IPS-20b (cell line): ENCODE data around the gene MAGEB6.
"Not testable (repeated sequence)": the region's sequence is repeated elsewhere in the genome, so short reads cannot be mapped to it uniquely, and the experiment has no call there.

Experiments used
- H3K27ac ChIP-seq: one replicate; pipeline ENCODE4 v1.5.1; 2013; ENCODE audit warnings: low read length
- H3K27me3 ChIP-seq: 2 replicates; pipeline ENCODE4 v1.6.1; 2013; ENCODE audit warnings: mild to moderate bottlenecking, low read length, inconsistent platforms; ENCODE audit not compliant: insufficient read depth
- H3K36me3 ChIP-seq: 2 replicates; pipeline ENCODE4 v1.6.1; 2013; ENCODE audit warnings: low read depth, mild to moderate bottlenecking, inconsistent platforms, low read length, moderate library complexity; ENCODE audit not compliant: insufficient read depth
- H3K4me1 ChIP-seq: 2 replicates; pipeline ENCODE4 v1.6.1; 2013; ENCODE audit warnings: mild to moderate bottlenecking, control low read depth, inconsistent platforms, low read length, moderate library complexity; ENCODE audit not compliant: insufficient read depth
- H3K4me3 ChIP-seq: 2 replicates; pipeline ENCODE4 v1.5.1; 2013; ENCODE audit warnings: mild to moderate bottlenecking, low read length, inconsistent platforms
- H3K9ac ChIP-seq: 2 replicates; pipeline ENCODE4 v1.6.1; 2013; ENCODE audit warnings: low read depth, mild to moderate bottlenecking, inconsistent platforms, low read length, moderate library complexity
- H3K9me3 ChIP-seq: 2 replicates; pipeline ENCODE4 v1.6.1; 2013; ENCODE audit warnings: mild to moderate bottlenecking, low read depth, low read length, inconsistent platforms; ENCODE audit not compliant: insufficient read depth

MAGEB6 gene, protein sequence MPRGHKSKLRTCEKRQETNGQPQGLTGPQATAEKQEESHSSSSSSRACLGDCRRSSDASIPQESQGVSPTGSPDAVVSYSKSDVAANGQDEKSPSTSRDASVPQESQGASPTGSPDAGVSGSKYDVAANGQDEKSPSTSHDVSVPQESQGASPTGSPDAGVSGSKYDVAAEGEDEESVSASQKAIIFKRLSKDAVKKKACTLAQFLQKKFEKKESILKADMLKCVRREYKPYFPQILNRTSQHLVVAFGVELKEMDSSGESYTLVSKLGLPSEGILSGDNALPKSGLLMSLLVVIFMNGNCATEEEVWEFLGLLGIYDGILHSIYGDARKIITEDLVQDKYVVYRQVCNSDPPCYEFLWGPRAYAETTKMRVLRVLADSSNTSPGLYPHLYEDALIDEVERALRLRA

DNA sequence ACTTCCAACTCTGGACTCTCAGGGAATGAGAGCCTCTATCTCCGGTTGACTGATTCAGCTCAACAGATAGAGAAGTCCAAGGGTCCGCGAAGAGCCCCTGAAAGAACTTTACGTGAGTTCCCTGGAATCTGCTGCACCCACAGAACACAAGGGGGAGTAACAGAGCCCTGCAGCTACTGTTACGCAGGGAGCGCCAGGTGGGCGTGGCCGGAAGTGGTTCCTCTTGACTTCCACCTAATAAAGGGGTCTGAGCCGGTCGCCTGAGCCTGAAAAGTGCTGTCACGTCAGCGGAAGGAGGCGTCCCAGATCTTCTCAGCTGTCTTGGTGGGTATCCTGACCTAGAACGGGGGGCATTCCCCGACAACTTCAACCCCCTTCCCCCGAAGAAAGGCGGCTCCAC lies at the start of gene MAGEB6:
TSS of gene MAGEB6 (plus strand) at position 237 of the 400 bp plus-strand sequence. CDS start 1,407 bp downstream, outside the sequence.
- Histone ChIP-seq H3K36me3 (no peaks in the 10 kb centered on the region), H3K4me3 (no peak within 1 kb of the TSS), H3K27me3 (no peaks in the 10 kb centered on the region), H3K27ac (no peak within 1 kb of the TSS), H3K9ac (no peak within 1 kb of the TSS), H3K4me1 (no peaks in the 10 kb centered on the region), H3K9me3 (no peaks in the 10 kb centered on the region)

DNA sequence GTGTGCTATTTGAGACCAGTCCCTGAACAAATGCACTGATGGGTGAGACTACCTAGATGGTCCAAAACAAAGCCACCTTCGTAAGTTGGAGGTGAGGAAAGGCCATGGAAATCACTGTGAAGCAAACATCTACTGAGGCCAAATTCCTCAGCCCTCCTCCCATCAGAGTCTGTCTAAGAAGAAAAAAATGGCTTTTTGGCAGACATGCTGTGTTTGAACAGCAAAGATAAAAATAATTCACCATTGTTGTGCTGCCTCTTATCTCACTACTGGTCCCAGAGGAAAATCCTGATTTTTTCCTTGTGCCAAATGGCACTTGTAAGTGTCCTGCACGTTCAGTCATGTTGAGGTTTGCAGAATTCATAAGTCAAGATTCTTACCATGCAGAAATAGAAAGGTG lies 46.2 kb upstream of the MAGEB6 start:
- Histone ChIP-seq H3K9me3 (no peaks in the 10 kb centered on the region), H3K9ac (no peak overlapping the region), H3K4me3 (no peak overlapping the region), H3K36me3 (no peaks in the 10 kb centered on the region), H3K4me1 (no peaks in the 10 kb centered on the region), H3K27ac (no peak overlapping the region), H3K27me3 (no peaks in the 10 kb centered on the region)

DNA sequence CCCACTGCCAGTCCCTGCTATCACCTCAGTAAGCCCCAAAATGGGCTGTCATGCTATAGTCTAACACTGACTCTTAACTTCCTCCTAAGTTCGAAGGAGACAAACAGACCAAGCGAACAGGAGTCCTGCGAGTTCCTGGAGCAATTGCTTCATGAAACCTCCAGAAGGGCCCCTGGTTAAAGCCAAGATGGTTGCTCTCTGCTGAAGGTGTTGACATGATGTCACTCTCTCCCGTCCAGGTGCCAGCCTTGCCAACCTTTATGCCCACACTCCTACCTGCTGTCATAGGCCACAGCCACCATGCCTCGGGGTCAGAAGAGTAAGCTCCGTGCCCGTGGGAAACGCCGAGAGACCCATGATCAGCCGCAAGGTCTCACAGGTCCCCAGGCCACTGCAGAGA lies 31.9 kb upstream of the MAGEB6 start, which contains the start of gene MAGEB6B:
TSS of gene MAGEB6B (plus strand) at position 301 of the 400 bp plus-strand sequence. CDS start at position 301, 0 bp downstream.
- H3K4me3 ChIP-seq = no peak within 1 kb of the TSS
- H3K9me3 ChIP-seq = no peaks in the 10 kb centered on the region
- no peak within 1 kb of the TSS for H3K27ac ChIP-seq
- no peak within 1 kb of the TSS for H3K9ac ChIP-seq
- H3K27me3 ChIP-seq = no peaks in the 10 kb centered on the region
- H3K4me1 ChIP-seq = no peaks in the 10 kb centered on the region
- no peaks in the 10 kb centered on the region for H3K36me3 ChIP-seq

DNA sequence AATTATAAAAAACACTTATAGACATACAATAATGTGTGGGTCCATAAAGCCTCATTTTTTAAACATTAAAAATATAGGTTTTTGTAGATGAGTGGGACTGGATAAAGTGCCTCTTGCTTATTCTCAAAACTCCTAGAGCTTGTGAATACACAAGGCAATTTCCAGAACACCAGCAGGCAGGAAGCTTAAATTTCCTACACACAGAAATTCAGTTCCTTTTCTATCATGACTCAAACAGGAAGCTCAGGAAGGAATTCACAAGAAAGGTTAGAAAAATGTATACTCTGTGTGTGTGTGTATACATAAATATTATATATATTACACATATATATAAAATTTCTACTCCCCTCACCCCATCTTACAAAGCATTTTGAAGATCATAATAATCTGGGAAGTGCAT lies 11.3 kb downstream of the MAGEB6 start:
- Histone ChIP-seq H3K27me3 (no peaks in the 10 kb centered on the region), H3K36me3 (no peaks in the 10 kb centered on the region), H3K9ac (no peak overlapping the region)

DNA sequence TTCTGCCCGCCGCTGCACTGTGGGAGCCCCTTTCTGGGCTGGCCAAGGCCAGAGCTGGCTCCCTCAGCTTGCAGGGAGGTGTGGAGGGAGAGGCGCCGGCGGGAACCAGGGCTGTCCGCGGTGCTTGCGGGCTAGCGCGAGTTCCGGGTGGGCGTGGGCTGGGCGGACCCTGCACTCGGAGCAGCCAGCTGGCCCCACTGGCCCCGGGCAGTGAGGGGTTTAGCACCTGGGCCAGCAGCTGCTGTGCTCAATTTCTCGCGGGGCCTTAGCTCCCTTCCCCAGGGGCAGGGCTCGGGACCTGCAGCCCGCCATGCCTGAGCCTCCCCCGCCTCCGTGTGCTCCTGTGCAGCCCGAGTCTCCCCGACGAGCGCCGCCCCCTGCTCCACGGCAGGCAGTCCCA lies 12.5 kb downstream of the MAGEB6 start:
- not testable (repeated sequence) for H3K4me3 ChIP-seq, H3K27me3 ChIP-seq, H3K9ac ChIP-seq, H3K27ac ChIP-seq, H3K9me3 ChIP-seq, H3K36me3 ChIP-seq, H3K4me1 ChIP-seq

More for the DNA sequence above, 11.3 kb downstream of the MAGEB6 start:
- no peak overlapping the region for H3K27ac ChIP-seq
- H3K4me3 ChIP-seq = no peak overlapping the region
- no peaks in the 10 kb centered on the region for H3K9me3 ChIP-seq
- no peaks in the 10 kb centered on the region for H3K4me1 ChIP-seq

DNA sequence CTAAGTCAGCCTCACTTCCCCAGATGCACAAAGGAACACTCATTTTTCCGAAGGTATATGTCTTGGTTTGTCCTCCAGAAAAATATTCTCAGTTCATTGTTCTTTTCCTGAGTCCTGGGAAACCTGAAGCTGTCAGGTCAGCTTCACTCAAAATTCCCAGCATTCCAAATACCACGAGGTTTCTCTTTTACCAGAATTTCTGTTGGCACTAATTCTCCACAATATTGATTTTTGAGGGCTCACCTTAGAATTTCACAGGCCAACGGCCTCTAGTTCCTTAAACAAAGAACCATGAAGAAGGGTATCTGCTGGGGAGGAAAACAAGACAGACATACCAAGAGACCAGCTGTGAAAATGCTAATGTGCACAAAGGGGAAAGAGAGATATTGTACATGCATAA lies 15.8 kb downstream of the MAGEB6 start:
- Histone ChIP-seq H3K9ac (no peak overlapping the region), H3K4me1 (no peaks in the 10 kb centered on the region), H3K27ac (no peak overlapping the region), H3K4me3 (no peak overlapping the region), H3K27me3 (no peaks in the 10 kb centered on the region), H3K36me3 (no peaks in the 10 kb centered on the region), H3K9me3 (no peaks in the 10 kb centered on the region)

DNA sequence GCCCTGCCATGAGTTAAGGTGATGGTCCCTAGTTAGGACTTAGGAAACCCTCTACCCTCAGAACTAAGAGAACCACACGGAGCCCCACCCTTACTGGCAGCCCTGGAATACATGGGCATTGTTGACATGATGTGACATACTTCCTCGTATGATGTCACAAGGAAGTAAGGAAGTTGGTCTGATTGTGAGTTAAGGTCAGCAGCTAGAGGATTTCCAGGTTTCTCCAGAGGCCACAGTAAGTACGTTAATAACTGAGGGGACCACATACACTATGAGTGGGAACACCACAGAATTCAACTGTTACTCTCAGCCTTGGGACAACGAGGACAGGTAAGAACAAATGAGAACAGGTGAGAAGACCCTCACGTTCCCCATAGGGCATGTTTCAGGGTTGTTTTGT lies 23.6 kb downstream of the MAGEB6 start, which contains the start of gene MAGEB5:
TSS of gene MAGEB5 (plus strand) at position 301 of the 400 bp plus-strand sequence. CDS start 1,133 bp downstream, outside the sequence.
- Histone ChIP-seq H3K9ac (no peak within 1 kb of the TSS), H3K27ac (no peak within 1 kb of the TSS), H3K4me1 (no peaks in the 10 kb centered on the region), H3K4me3 (no peak within 1 kb of the TSS), H3K27me3 (no peaks in the 10 kb centered on the region), H3K9me3 (no peaks in the 10 kb centered on the region), H3K36me3 (no peaks in the 10 kb centered on the region)

DNA sequence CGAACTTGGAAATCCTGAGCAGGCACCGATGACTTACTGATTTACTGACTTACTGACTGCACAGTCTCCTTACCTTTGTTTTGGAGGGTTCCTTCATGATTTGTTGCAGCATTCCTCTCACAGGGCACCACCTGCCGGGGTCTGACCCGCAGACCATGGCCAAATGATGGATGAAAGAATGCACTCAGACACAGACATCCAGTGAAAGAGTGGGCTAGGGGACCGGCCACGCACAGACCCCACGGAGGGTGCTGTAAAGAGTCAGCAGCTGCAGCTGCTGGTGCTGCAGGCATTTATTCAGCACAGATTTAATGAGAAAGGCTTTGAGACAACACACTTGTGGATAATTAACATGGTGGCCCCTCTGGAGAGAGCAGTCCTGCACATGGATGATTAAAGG lies 27.1 kb downstream of the MAGEB6 start:
- Histone ChIP-seq H3K9me3 (no peaks in the 10 kb centered on the region), H3K36me3 (no peaks in the 10 kb centered on the region), H3K9ac (no peak overlapping the region), H3K27ac (no peak overlapping the region), H3K4me1 (no peaks in the 10 kb centered on the region), H3K4me3 (no peak overlapping the region), H3K27me3 (no peaks in the 10 kb centered on the region)

DNA sequence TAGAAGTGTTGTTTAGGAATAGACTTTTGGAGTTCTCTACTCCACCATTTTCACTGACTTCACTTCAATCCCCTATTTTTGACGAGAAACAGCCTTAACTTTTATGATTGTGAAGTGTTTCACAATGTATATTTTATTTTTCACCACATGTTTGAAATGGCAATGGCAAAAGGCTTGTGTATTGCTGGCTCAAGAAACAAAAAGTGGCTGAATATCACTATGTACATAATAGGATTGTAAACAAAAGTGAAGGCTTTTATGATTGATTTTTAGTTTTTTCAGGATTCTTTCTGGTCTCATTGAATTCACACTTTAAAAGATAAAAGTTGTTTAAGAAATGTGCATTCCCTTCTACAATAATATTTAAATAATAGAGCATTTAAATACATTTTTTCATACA lies 41.9 kb downstream of the MAGEB6 start:
- Histone ChIP-seq H3K9me3 (peaks cover 5% of the 10 kb centered on the region; the same call in 1 of the 2 replicates), H3K36me3 (no peaks in the 10 kb centered on the region), H3K9ac (no peak overlapping the region), H3K27me3 (no peaks in the 10 kb centered on the region), H3K27ac (no peak overlapping the region), H3K4me3 (no peak overlapping the region), H3K4me1 (no peaks in the 10 kb centered on the region)
